OCI-LY3 (cell line): ENCODE data around the gene UTP15.

Experiments used
- H2AFZ ChIP-seq: fragments of 200-600, 300-600 bp; shearing (Covaris generic); 2 replicates; pipeline ENCODE4 v1.6.0; 2014; ENCODE audit warnings: antibody characterized with exemption, low read depth, low read length
- H3K27ac ChIP-seq: fragments of 200-600, 300-600 bp; sonication (generic); 2 replicates; pipeline ENCODE4 v1.5.1; 2014; ENCODE audit warnings: mild to moderate bottlenecking, low read length, moderate library complexity, mixed read lengths
- H3K27me3 ChIP-seq: fragments of 200-600, 300-600 bp; sonication (generic); 2 replicates; pipeline ENCODE4 v1.6.1; 2014; ENCODE audit warnings: low read depth, low read length, mixed read lengths
- H3K36me3 ChIP-seq: fragments of 200-600, 300-600 bp; sonication (generic); replicated peaks from 2 replicates; pipeline ENCODE3; 2014; ENCODE audit warnings: low read depth, low read length, mixed read lengths
- H3K4me1 ChIP-seq: fragments of 300-600, 200-600 bp; sonication (generic); 2 replicates; pipeline ENCODE4 v1.6.1; 2014; ENCODE audit warnings: low read length, mixed read lengths
- H3K4me2 ChIP-seq: fragments of 200-600, 300-600 bp; sonication (generic); 2 replicates; pipeline ENCODE4 v1.6.1; 2014; ENCODE audit warnings: low read length, mixed read lengths
- H3K4me3 ChIP-seq: fragments of 300-600, 200-600 bp; sonication (generic); 2 replicates; pipeline ENCODE4 v1.5.1; 2014; ENCODE audit warnings: antibody characterized with exemption, mild to moderate bottlenecking, low read length, moderate library complexity
- H3K79me2 ChIP-seq: fragments of 300-600, 200-600 bp; shearing (Covaris generic); 2 replicates; pipeline ENCODE4 v1.6.1; 2014; ENCODE audit warnings: mild to moderate bottlenecking, low read length, mixed read lengths
- H3K9ac ChIP-seq: fragments of 300-600, 200-600 bp; shearing (Covaris generic); 2 replicates; pipeline ENCODE4 v1.6.0; 2014; ENCODE audit warnings: mild to moderate bottlenecking, low read length, moderate library complexity
- H3K9me3 ChIP-seq: fragments of 200-600, 300-600 bp; shearing (Covaris generic); 2 replicates; pipeline ENCODE4 v1.6.1; 2014; ENCODE audit warnings: low read length, mixed read lengths; ENCODE audit not compliant: insufficient read depth
- H4K20me1 ChIP-seq: fragments of 200-600, 300-600 bp; sonication (generic); 2 replicates; pipeline ENCODE4 v1.6.1; 2016; ENCODE audit warnings: low read length, mixed read lengths; ENCODE audit not compliant: insufficient read depth
- CTCF ChIP-seq: fragments of 200-600, 300-600 bp; sonication (generic); IDR thresholded peaks from 2 replicates; pipeline ENCODE4 v1.5.1; 2014; ENCODE audit warnings: antibody characterized with exemption, low read length, low read depth
- EZH2phosphoT487 ChIP-seq: fragments of 200-600 bp; shearing (Covaris generic); IDR thresholded peaks from 2 replicates; pipeline ENCODE4 v1.6.1; 2018; ENCODE audit warnings: antibody characterized with exemption, mixed run types, low read depth

The UTP15 gene

GRCh38 chr5:73623901-73624404, 58.4 kb downstream of the UTP15 start:
- no peak overlapping the region for H3K4me3 ChIP-seq
- no peaks in the 10 kb centered on the region for H3K36me3 ChIP-seq
- no peaks in the 10 kb centered on the region for H4K20me1 ChIP-seq
- H2AFZ ChIP-seq, result no peak overlapping the region
- no peaks in the 10 kb centered on the region for H3K27me3 ChIP-seq
- H3K4me1 ChIP-seq, result peaks cover 5% of the 10 kb centered on the region
- no peak overlapping the region for H3K4me2 ChIP-seq
- H3K9me3 ChIP-seq, result no peaks in the 10 kb centered on the region
- no peak overlapping the region for H3K27ac ChIP-seq
- no peak overlapping the region for H3K9ac ChIP-seq
- no peaks in the 10 kb centered on the region for H3K79me2 ChIP-seq
- TF ChIP-seq CTCF (no peak), EZH2phosphoT487 (no peak)

- Histone ChIP-seq H3K9ac (no peak overlapping the region), H3K9me3 (no peaks in the 10 kb centered on the region), H3K4me1 (peaks cover 5% of the 10 kb centered on the region), H3K27me3 (no peaks in the 10 kb centered on the region), H2AFZ (no peak overlapping the region), H3K27ac (no peak overlapping the region), H3K4me3 (no peak overlapping the region), H3K36me3 (no peaks in the 10 kb centered on the region), H4K20me1 (no peaks in the 10 kb centered on the region), H3K4me2 (no peak overlapping the region), H3K79me2 (no peaks in the 10 kb centered on the region)
- TF ChIP-seq CTCF, result no peak
- TF ChIP-seq EZH2phosphoT487, result no peak
These were observed 59.3 kb downstream of the UTP15 start for GRCh38 chr5:73624888-73625287.

- Histone ChIP-seq H3K4me2 (no peak overlapping the region), H3K27me3 (no peaks in the 10 kb centered on the region), H3K36me3 (no peaks in the 10 kb centered on the region), H3K27ac (no peak overlapping the region), H4K20me1 (no peaks in the 10 kb centered on the region), H2AFZ (no peak overlapping the region), H3K9ac (no peak overlapping the region), H3K4me3 (no peak overlapping the region), H3K79me2 (no peaks in the 10 kb centered on the region), H3K9me3 (no peaks in the 10 kb centered on the region), H3K4me1 (peaks cover 5% of the 10 kb centered on the region)
- TF ChIP-seq CTCF, result no peak
- TF ChIP-seq EZH2phosphoT487, result no peak
These were observed 59.9 kb downstream of the UTP15 start for GRCh38 chr5:73625372-73625943.

- peaks cover 5% of the 10 kb centered on the region for H3K4me1 ChIP-seq
- TF ChIP-seq EZH2phosphoT487 (no peak), CTCF (no peak)
- no peaks in the 10 kb centered on the region for H3K36me3 ChIP-seq
- H3K4me2 ChIP-seq, result no peak within 1 kb of the TSS
- H3K9me3 ChIP-seq, result no peaks in the 10 kb centered on the region
- no peaks in the 10 kb centered on the region for H4K20me1 ChIP-seq
- no peak within 1 kb of the TSS for H3K9ac ChIP-seq
- no peaks in the 10 kb centered on the region for H3K27me3 ChIP-seq
- H3K27ac ChIP-seq, result no peak within 1 kb of the TSS
- H2AFZ ChIP-seq, result no peak within 1 kb of the TSS
- no peak within 1 kb of the TSS for H3K4me3 ChIP-seq
- H3K79me2 ChIP-seq, result no peaks in the 10 kb centered on the region
These were observed 60.6 kb downstream of the UTP15 start, which contains the start of gene ARHGEF28 for GRCh38 chr5:73625944-73626811. ARHGEF28 (plus strand) TSS chr5:73626196; CDS start chr5:73684852, 58,656 bp downstream.
